ENCODE data around the gene PID1.

PID1 gene

GRCh38 chr2:228988786-228989185 lies 282.3 kb downstream of the PID1 start:
- H2AFZ ChIP-seq (ENCODE audit: low read length, unreplicated experiment), result no peak overlapping the region
- no peak overlapping the region for H3K27ac ChIP-seq (ENCODE audit: low read depth, low read length)
- no peaks in the 10 kb centered on the region for H3K4me1 ChIP-seq (ENCODE audit: control insufficient read depth, insufficient read depth, low read length, unreplicated experiment)
- no peak overlapping the region for H3K4me3 ChIP-seq (ENCODE audit: low read depth, low read length)
- no peaks in the 10 kb centered on the region for H3K27me3 ChIP-seq (ENCODE audit: insufficient read depth, low read length)
- H3K79me2 ChIP-seq (ENCODE audit: control insufficient read depth, insufficient read depth, low read length, unreplicated experiment), result no peaks in the 10 kb centered on the region
- H3K36me3 ChIP-seq (ENCODE audit: insufficient read depth, low read length), result no peaks in the 10 kb centered on the region

- Histone ChIP-seq H3K27me3 (ENCODE audit: insufficient read depth, low read length) (no peaks in the 10 kb centered on the region), H3K27ac (ENCODE audit: low read depth, low read length) (no peak overlapping the region), H3K36me3 (ENCODE audit: insufficient read depth, low read length) (no peaks in the 10 kb centered on the region)
Measured at GRCh38 chr2:228987441-228988155, 283.5 kb downstream of the PID1 start.

GRCh38 chr2:228986961-228987360 lies 284.1 kb downstream of the PID1 start:
- Histone ChIP-seq H3K27me3 (ENCODE audit: insufficient read depth, low read length) (no peaks in the 10 kb centered on the region), H3K4me1 (ENCODE audit: control insufficient read depth, insufficient read depth, low read length, unreplicated experiment) (no peaks in the 10 kb centered on the region), H3K27ac (ENCODE audit: low read depth, low read length) (no peak overlapping the region), H2AFZ (ENCODE audit: low read length, unreplicated experiment) (no peak overlapping the region), H3K4me3 (ENCODE audit: low read depth, low read length) (no peak overlapping the region), H3K79me2 (ENCODE audit: control insufficient read depth, insufficient read depth, low read length, unreplicated experiment) (no peaks in the 10 kb centered on the region), H3K36me3 (ENCODE audit: insufficient read depth, low read length) (no peaks in the 10 kb centered on the region)

More at GRCh38 chr2:228987441-228988155, 283.5 kb downstream of the PID1 start:
- Histone ChIP-seq H3K4me3 (ENCODE audit: low read depth, low read length) (no peak overlapping the region), H3K79me2 (ENCODE audit: control insufficient read depth, insufficient read depth, low read length, unreplicated experiment) (no peaks in the 10 kb centered on the region), H2AFZ (ENCODE audit: low read length, unreplicated experiment) (no peak overlapping the region), H3K4me1 (ENCODE audit: control insufficient read depth, insufficient read depth, low read length, unreplicated experiment) (no peaks in the 10 kb centered on the region)

- no peak overlapping the region for H3K27ac ChIP-seq (ENCODE audit: low read depth, low read length)
- H3K36me3 ChIP-seq (ENCODE audit: insufficient read depth, low read length), result no peaks in the 10 kb centered on the region
- H3K79me2 ChIP-seq (ENCODE audit: control insufficient read depth, insufficient read depth, low read length, unreplicated experiment), result no peaks in the 10 kb centered on the region
- H2AFZ ChIP-seq (ENCODE audit: low read length, unreplicated experiment), result no peak overlapping the region
- no peak overlapping the region for H3K4me3 ChIP-seq (ENCODE audit: low read depth, low read length)
- H3K27me3 ChIP-seq (ENCODE audit: insufficient read depth, low read length), result no peaks in the 10 kb centered on the region
- no peaks in the 10 kb centered on the region for H3K4me1 ChIP-seq (ENCODE audit: control insufficient read depth, insufficient read depth, low read length, unreplicated experiment)
Measured at GRCh38 chr2:228983700-228984099, 287.4 kb downstream of the PID1 start.

GRCh38 chr2:228974169-228974568 lies 296.9 kb downstream of the PID1 start:
- no peak overlapping the region for H2AFZ ChIP-seq (ENCODE audit: low read length, unreplicated experiment)
- no peak overlapping the region for H3K27ac ChIP-seq (ENCODE audit: low read depth, low read length)
- no peaks in the 10 kb centered on the region for H3K36me3 ChIP-seq (ENCODE audit: insufficient read depth, low read length)
- H3K4me1 ChIP-seq (ENCODE audit: control insufficient read depth, insufficient read depth, low read length, unreplicated experiment), result no peaks in the 10 kb centered on the region
- no peaks in the 10 kb centered on the region for H3K27me3 ChIP-seq (ENCODE audit: insufficient read depth, low read length)
- H3K79me2 ChIP-seq (ENCODE audit: control insufficient read depth, insufficient read depth, low read length, unreplicated experiment), result no peaks in the 10 kb centered on the region
- no peak overlapping the region for H3K4me3 ChIP-seq (ENCODE audit: low read depth, low read length)

Data from ACC112 (cell line).